IMR-90 (cell line): ENCODE results near the gene TMEM74B. TPM values are rescaled to one million over a fixed set of nuclear protein-coding genes. Genes with fewer than 3 reads are reported as not detected.

Source experiments
- ATAC-seq: fragments of 200-7000 bp; cut with Tn5 transposase; 2 replicates; pipeline ENCODE4 v1.9.1; 2020; ENCODE audit warnings: low read depth, mild to moderate bottlenecking, moderate library complexity
- BruUV-seq: library from RNA; stranded (reverse); fragments of 400-500 nt; replicated peaks from 2 replicates; lab custom pipeline; 2021; lab: Mats Ljungman, UMichigan
- CTCF ChIA-PET: fragments of 300-600 bp; formaldehyde crosslinking; extraction: SDS; loops from one replicate; lab custom pipeline; 2021; ENCODE audit warnings: antibody characterized with exemption; lab: Yijun Ruan, JAX
- POLR2A ChIA-PET: fragments of 300-600 bp; sonication (Branson Sonifier 250); formaldehyde crosslinking; loops from one replicate; lab custom pipeline; 2022; ENCODE audit warnings: antibody characterized with exemption; ENCODE audit not compliant: unreplicated experiment; lab: Charles Lee
- DNase-seq: peaks from one replicate; pipeline ENCODE4 v3.0.0; 2013
- H2AFZ ChIP-seq: replicated peaks from 2 replicates; pipeline ENCODE3; 2013; ENCODE audit warnings: low read length, mild to moderate bottlenecking; ENCODE audit not compliant: poor library complexity
- H2AK5ac ChIP-seq: 2 replicates; pipeline ENCODE4 v1.6.1; 2013; ENCODE audit warnings: low read depth, low read length, inconsistent platforms
- H2AK9ac ChIP-seq: replicated peaks from 2 replicates; pipeline ENCODE3; 2013; ENCODE audit warnings: mild to moderate bottlenecking, low read depth, low read length, moderate library complexity; ENCODE audit not compliant: poor library complexity
- H2BK120ac ChIP-seq: 2 replicates; pipeline ENCODE4 v1.6.1; 2013; ENCODE audit warnings: low read depth, low read length, inconsistent platforms
- H2BK15ac ChIP-seq: 3 replicates; pipeline ENCODE4 v1.6.1; 2013; ENCODE audit warnings: low read depth, low read length, inconsistent platforms
- H2BK20ac ChIP-seq: 2 replicates; pipeline ENCODE4 v1.6.1; 2013; ENCODE audit warnings: low read depth, mild to moderate bottlenecking, inconsistent platforms, low read length, moderate library complexity
- H2BK5ac ChIP-seq: 2 replicates; pipeline ENCODE4 v1.6.1; 2013; ENCODE audit warnings: mild to moderate bottlenecking, low read depth, low read length, inconsistent platforms; ENCODE audit not compliant: poor library complexity, severe bottlenecking
- H3K14ac ChIP-seq: replicated peaks from 2 replicates; pipeline ENCODE4 v1.6.1; 2013; ENCODE audit warnings: low read depth, low read length, inconsistent platforms
- H3K18ac ChIP-seq: 2 replicates; pipeline ENCODE4 v1.6.1; 2013; ENCODE audit warnings: low read depth, low read length, control low read depth
- H3K23ac ChIP-seq: 2 replicates; pipeline ENCODE4 v1.6.1; 2013; ENCODE audit warnings: low read depth, low read length, inconsistent platforms
- H3K27ac ChIP-seq: 2 replicates; pipeline ENCODE4 v1.5.1; 2013; ENCODE audit warnings: mild to moderate bottlenecking, control low read depth, low read length; ENCODE audit not compliant: insufficient read depth
- H3K27me3 ChIP-seq: 2 replicates; pipeline ENCODE4 v1.6.1; 2013; ENCODE audit warnings: low read length; ENCODE audit not compliant: control insufficient read depth, insufficient read depth
- H3K36me3 ChIP-seq: 2 replicates; pipeline ENCODE4 v1.6.1; 2013; ENCODE audit warnings: low read length, mixed read lengths; ENCODE audit not compliant: control insufficient read depth, insufficient read depth
- H3K4ac ChIP-seq: 2 replicates; pipeline ENCODE4 v1.6.1; 2013; ENCODE audit warnings: low read depth, low read length, inconsistent platforms
- H3K4me1 ChIP-seq: 2 replicates; pipeline ENCODE4 v1.6.1; 2013; ENCODE audit warnings: low read length, mixed read lengths; ENCODE audit not compliant: control insufficient read depth, insufficient read depth
- H3K4me2 ChIP-seq: 2 replicates; pipeline ENCODE4 v1.6.1; 2013; ENCODE audit warnings: low read depth, mild to moderate bottlenecking, control low read depth, low read length, moderate library complexity
- H3K4me3 ChIP-seq: 2 replicates; pipeline ENCODE4 v1.5.1; 2013; ENCODE audit warnings: low read depth, mild to moderate bottlenecking, control low read depth, low read length, moderate library complexity; ENCODE audit not compliant: insufficient read depth
- H3K56ac ChIP-seq: 2 replicates; pipeline ENCODE4 v1.6.1; 2013; ENCODE audit warnings: low read length, inconsistent platforms; ENCODE audit not compliant: insufficient read depth; ENCODE audit errors: extremely low read depth
- H3K79me1 ChIP-seq, 2 experiments: 2 replicates each; pipeline ENCODE4 v1.6.1; 2013; ENCODE audit warnings: low read length in 2 of 2, inconsistent platforms in 1 of 2, low read depth in 1 of 2
- H3K9ac ChIP-seq: 2 replicates; pipeline ENCODE4 v1.6.1; 2013; ENCODE audit warnings: low read depth, low read length, control low read depth
- H3K9me1 ChIP-seq: 2 replicates; pipeline ENCODE4 v1.6.1; 2013; ENCODE audit warnings: low read length, inconsistent platforms; ENCODE audit not compliant: insufficient read depth
- H3K9me3 ChIP-seq: 2 replicates; pipeline ENCODE4 v1.6.1; 2013; ENCODE audit warnings: low read length; ENCODE audit not compliant: control insufficient read depth, insufficient read depth
- H4K20me1 ChIP-seq: 2 replicates; pipeline ENCODE4 v1.6.1; 2013; ENCODE audit warnings: low read length, inconsistent platforms; ENCODE audit not compliant: insufficient read depth
- H4K5ac ChIP-seq: 2 replicates; pipeline ENCODE4 v1.6.1; 2013; ENCODE audit warnings: mild to moderate bottlenecking, low read depth, low read length, control low read depth
- H4K8ac ChIP-seq, 2 experiments: 2 replicates each; pipeline ENCODE4 v1.6.1; 2013; ENCODE audit warnings: low read depth in 2 of 2, low read length in 2 of 2, control low read depth in 1 of 2, inconsistent platforms in 1 of 2
- H4K91ac ChIP-seq: 2 replicates; pipeline ENCODE4 v1.6.1; 2013; ENCODE audit warnings: low read depth, low read length, inconsistent platforms; ENCODE audit not compliant: insufficient read depth
- CHD1 ChIP-seq: IDR thresholded peaks from 2 replicates; pipeline ENCODE4 v1.6.1; 2012; ENCODE audit warnings: low read depth, low read length, improper control_type of control experiment
- CTCF ChIP-seq: conservative IDR thresholded peaks from 2 replicates; pipeline ENCODE4 v1.5.1; 2012; ENCODE audit warnings: mild to moderate bottlenecking, low read depth, low read length, improper control_type of control experiment
- FOS ChIP-seq: fragments of 150-350 bp; IDR thresholded peaks from 2 replicates; pipeline ENCODE4 v1.6.1; 2016; ENCODE audit warnings: low read depth, low read length
- MAFK ChIP-seq: IDR thresholded peaks from 2 replicates; pipeline ENCODE4 v1.6.1; 2012; ENCODE audit warnings: low read depth, low read length, improper control_type of control experiment
- NFE2L2 ChIP-seq: fragments of 150-350 bp; IDR thresholded peaks from 2 replicates; pipeline ENCODE4 v1.6.1; 2016; ENCODE audit warnings: low read depth, mild to moderate bottlenecking, low read length
- POLR2A ChIP-seq: IDR thresholded peaks from 2 replicates; pipeline ENCODE4 v1.6.1; 2012; ENCODE audit warnings: mild to moderate bottlenecking, low read depth, low read length
- RAD21 ChIP-seq: IDR thresholded peaks from 2 replicates; pipeline ENCODE4 v1.6.1; 2012; ENCODE audit warnings: low read length, improper control_type of control experiment
- RCOR1 ChIP-seq: IDR thresholded peaks from 2 replicates; pipeline ENCODE4 v1.6.1; 2012; ENCODE audit warnings: mild to moderate bottlenecking, low read length, improper control_type of control experiment; ENCODE audit not compliant: insufficient replicate concordance
- USF2 ChIP-seq: fragments of 150-350 bp; IDR thresholded peaks from 2 replicates; pipeline ENCODE4 v1.6.1; 2017; ENCODE audit warnings: mild to moderate bottlenecking, antibody characterized with exemption, low read length, low read depth
- WGBS, 2 experiments: methylation state at CpG; one replicate each; pipeline versions ENCODE4 v1.1.5 to v1.1.7; 2013; ENCODE audit warnings: missing lambda C conversion rate in 2 of 2; ENCODE audit not compliant: insufficient read length in 1 of 2; ENCODE audit errors: extremely low coverage in 2 of 2; 5-methylcytosine and 5-hydroxymethylcytosine counted together
- dilution Hi-C: fragments of 300-500 bp; cut with HindIII; formaldehyde crosslinking; loops from one replicate; pipeline ENCODE4 v1.14.3; 2018; ENCODE audit warnings: low sequenced_read_pairs; ENCODE audit not compliant: unreplicated experiment
- in situ Hi-C: fragments of 300-500 bp; cut with MboI; formaldehyde crosslinking; loops from 3 replicates; pipeline ENCODE4 v1.14.3; 2019; ENCODE audit warnings: low sequenced_read_pairs, inconsistent platforms, mixed read lengths
- intact Hi-C: fragments of 100-400 bp; cut with micrococcal nuclease; formaldehyde crosslinking; loops from 2 replicates; pipeline ENCODE4 v1.10.0; 2022
- polyA plus RNA-seq, 3 experiments: library from polyadenylated mRNA; depleted of rRNA; stranded (reverse); fragments of >200 nt; gene quantifications; 2 replicates each; pipeline ENCODE4 v1.2.3, GENCODE V29; 2012; ENCODE audit warnings: low replicate concordance in 1 of 3
- total RNA-seq: library from RNA; depleted of rRNA; stranded (reverse); fragments of >200 nt; gene quantifications from 2 replicates; pipeline ENCODE4 v1.2.3, GENCODE V29; 2012
- TF ChIP-seq, protein P1 (sequence below): fragments of 150-350 bp; IDR thresholded peaks from 2 replicates; pipeline ENCODE4 v1.6.1; 2016; ENCODE audit warnings: low read depth, mild to moderate bottlenecking, low read length, moderate library complexity, borderline replicate concordance

Gene TMEM74B
- total and polyA plus RNA-seq, 2 of the 4 experiments (the other 2 are of a cell fraction): 0.03 TPM; not detected in 1

DNA sequence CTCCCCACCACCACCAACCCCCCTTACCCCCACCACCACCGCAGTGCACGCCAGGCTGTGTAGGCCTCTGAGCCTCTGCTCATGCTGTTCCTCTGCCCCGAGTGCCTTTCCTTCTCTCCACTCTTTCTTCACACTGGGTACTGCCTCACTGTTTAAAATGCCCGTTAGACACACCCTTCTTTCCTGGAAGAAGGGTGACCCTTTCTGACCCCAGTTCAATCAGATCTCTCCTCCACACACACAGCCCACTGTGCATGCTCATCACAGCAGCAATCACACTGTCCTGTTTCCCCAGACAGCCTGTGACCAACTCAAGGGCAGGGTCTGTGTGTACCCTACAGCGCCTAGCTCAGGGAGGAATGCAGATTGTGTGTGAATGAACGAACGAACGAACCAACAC lies 10.0 kb downstream of the TMEM74B start:
- H2AK5ac ChIP-seq: no peak overlapping the region
- no peak for DNase-seq
- peaks cover 11% of the 10 kb centered on the region; the same call in 1 of the 2 replicates for H3K36me3 ChIP-seq
- in situ Hi-C loops (no loop called here), intact Hi-C loops (no loop called here), dilution Hi-C loops (no loop called here)
- H3K14ac ChIP-seq: no peak overlapping the region
- H3K18ac ChIP-seq: no peak overlapping the region
- H2BK20ac ChIP-seq: no peak overlapping the region
- H3K27ac ChIP-seq: no peak overlapping the region
- no peak overlapping the region for H2BK5ac ChIP-seq
- H3K9ac ChIP-seq: no peak overlapping the region
- no peak overlapping the region for H3K4me2 ChIP-seq
- CTCF ChIA-PET: no interaction called here
- no peak overlapping the region for H4K8ac ChIP-seq
- H2BK15ac ChIP-seq: no peak overlapping the region
- TF ChIP-seq, protein P1, sequence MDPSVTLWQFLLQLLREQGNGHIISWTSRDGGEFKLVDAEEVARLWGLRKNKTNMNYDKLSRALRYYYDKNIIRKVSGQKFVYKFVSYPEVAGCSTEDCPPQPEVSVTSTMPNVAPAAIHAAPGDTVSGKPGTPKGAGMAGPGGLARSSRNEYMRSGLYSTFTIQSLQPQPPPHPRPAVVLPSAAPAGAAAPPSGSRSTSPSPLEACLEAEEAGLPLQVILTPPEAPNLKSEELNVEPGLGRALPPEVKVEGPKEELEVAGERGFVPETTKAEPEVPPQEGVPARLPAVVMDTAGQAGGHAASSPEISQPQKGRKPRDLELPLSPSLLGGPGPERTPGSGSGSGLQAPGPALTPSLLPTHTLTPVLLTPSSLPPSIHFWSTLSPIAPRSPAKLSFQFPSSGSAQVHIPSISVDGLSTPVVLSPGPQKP: no peak
- no peak for TF ChIP-seq RCOR1
- TF ChIP-seq RAD21: no peak
- no peak for TF ChIP-seq FOS
- no peak for TF ChIP-seq MAFK
- no peak for TF ChIP-seq CHD1
- TF ChIP-seq NFE2L2: no peak
- no peak for TF ChIP-seq POLR2A
- no peak for TF ChIP-seq USF2
- TF ChIP-seq CTCF: no peak
- no peak overlapping the region for H2AK9ac ChIP-seq
- BruUV-seq: no TSS peak
- no peak overlapping the region for H4K91ac ChIP-seq
- H4K5ac ChIP-seq: no peak overlapping the region
- no peak overlapping the region for H2AFZ ChIP-seq
- no peaks in the 10 kb centered on the region for H3K9me3 ChIP-seq
- H3K4me1 ChIP-seq: no peaks in the 10 kb centered on the region
- POLR2A ChIA-PET: no interaction called here
- no peak for ATAC-seq
- H3K9me1 ChIP-seq: peaks cover 18% of the 10 kb centered on the region
- H4K20me1 ChIP-seq: peaks cover 8% of the 10 kb centered on the region; the same call in 1 of the 2 replicates
- H3K56ac ChIP-seq: no peak overlapping the region
- H2BK120ac ChIP-seq: no peak overlapping the region
- no peaks in the 10 kb centered on the region for H3K79me1 ChIP-seq
- no peak overlapping the region for H3K23ac ChIP-seq
- no peak overlapping the region for H3K4me3 ChIP-seq
- no peaks in the 10 kb centered on the region for H3K27me3 ChIP-seq
- no peak overlapping the region for H3K4ac ChIP-seq
- WGBS, 2 experiments: no CpG with 5 or more reads among the region's 8 CpGs
